ENCODE data around the gene ZSCAN30.

GRCh38 chr18:35322486-35323458, 32.7 kb upstream of the ZSCAN30 start:
- TF ChIP-seq POLR2AphosphoS5 (IDR thresholded peaks at IDR 0.05) = no peak
- no peak for TF ChIP-seq CTCF (IDR thresholded peaks at IDR 0.05; ENCODE audit: poor library complexity, severe bottlenecking)
- TF ChIP-seq EZH2 (IDR thresholded peaks at IDR 0.05; ENCODE audit: borderline replicate concordance, insufficient read depth, low read length, poor library complexity, severe bottlenecking) = no peak
- TF ChIP-seq REST (IDR thresholded peaks at IDR 0.05; ENCODE audit: borderline replicate concordance) = no peak

Measured in neural cell (in vitro differentiated cells).